Suppressor macrophage (primary cell): ENCODE data around the gene RASA3.
A peak's percentile ranks its signal among the peaks of the same experiment; 100 is the strongest.
"Not testable (repeated sequence)": the region's sequence is repeated elsewhere in the genome, so short reads cannot be mapped to it uniquely, and the experiment has no call there.

Experiments
- DNase-seq, 4 experiments: peaks; one replicate each; pipeline ENCODE4 v3.0.0-alpha.2; 2020 to 2022

The RASA3 gene

GRCh38 chr13:114079601-114080536 lies 52.6 kb downstream of the RASA3 start:
- DNase-seq = no peak

GRCh38 chr13:114078461-114079451 lies 53.7 kb downstream of the RASA3 start:
- peak; percentile 38 to 62 (median 54) for DNase-seq

- DNase-seq = no peak
Observed at GRCh38 chr13:114077933-114078325, 54.5 kb downstream of the RASA3 start.

- DNase-seq = no peak
Observed at GRCh38 chr13:114077099-114077932, 55.1 kb downstream of the RASA3 start.

- no peak for DNase-seq
Observed at GRCh38 chr13:114076329-114077090, 55.9 kb downstream of the RASA3 start.

GRCh38 chr13:114075811-114076210 lies 56.6 kb downstream of the RASA3 start:
- DNase-seq = not testable (repeated sequence)

GRCh38 chr13:114074671-114075315 lies 57.6 kb downstream of the RASA3 start:
- DNase-seq = no peak

DNA sequence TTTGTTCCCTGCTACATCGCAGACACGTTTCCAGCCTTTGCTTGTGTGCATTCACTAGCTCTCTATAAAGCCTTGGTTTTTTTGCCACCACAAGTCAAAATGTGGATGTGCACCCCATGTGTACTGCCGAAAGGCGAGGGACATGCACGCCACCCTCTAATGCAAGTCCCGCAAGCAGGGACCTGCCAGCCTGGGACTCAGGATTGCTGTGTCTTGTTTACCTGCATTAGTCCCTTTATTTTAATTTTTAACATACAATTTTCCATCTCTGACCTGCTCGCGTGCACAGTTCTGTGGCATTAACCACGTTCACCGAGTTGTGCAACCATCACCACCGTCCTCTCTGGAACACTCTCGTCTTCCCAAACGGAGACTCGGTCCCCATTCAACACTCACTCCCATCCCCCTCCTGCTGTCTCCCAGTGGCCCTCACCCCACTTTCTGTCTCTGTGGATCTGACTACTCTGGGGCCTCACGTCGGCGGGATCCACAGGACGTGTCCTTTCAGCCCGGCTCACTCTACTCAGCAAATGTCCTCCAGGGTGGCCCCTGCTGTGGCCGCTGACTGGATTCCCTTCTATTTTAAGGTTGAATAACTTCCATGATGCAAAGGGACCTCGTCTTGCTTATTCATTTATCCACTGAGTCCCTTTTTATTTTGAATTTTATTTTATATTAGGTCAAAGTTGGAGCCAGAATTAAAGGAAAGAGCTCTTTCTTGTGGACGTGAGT lies 58.4 kb downstream of the RASA3 start:
- DNase-seq = no peak

GRCh38 chr13:114072421-114072820 lies 60.0 kb downstream of the RASA3 start:
- DNase-seq = no peak

GRCh38 chr13:114071991-114072390 lies 60.4 kb downstream of the RASA3 start:
- DNase-seq = no peak

DNA sequence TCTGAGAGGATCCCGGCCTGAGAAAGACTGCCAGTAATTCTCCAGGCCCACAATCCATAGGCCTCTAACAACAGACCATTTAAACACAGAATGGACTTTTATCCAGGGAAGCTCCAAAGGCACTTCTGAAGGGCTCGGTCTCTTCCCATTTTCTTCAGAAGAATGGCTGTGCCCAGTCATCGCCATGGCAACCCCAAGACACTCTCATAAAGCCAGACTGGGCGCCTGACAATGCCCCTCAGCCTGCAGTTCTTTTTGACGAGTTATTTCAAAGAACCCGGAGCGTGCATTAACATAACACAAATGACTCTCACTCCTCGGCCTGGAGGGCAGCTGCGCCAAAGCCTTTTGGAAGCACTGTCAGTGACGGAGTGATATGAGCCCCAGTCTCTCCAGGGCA lies 61.0 kb downstream of the RASA3 start:
- peak in 2 of 4 experiments; percentile 25 to 46 for DNase-seq

DNA sequence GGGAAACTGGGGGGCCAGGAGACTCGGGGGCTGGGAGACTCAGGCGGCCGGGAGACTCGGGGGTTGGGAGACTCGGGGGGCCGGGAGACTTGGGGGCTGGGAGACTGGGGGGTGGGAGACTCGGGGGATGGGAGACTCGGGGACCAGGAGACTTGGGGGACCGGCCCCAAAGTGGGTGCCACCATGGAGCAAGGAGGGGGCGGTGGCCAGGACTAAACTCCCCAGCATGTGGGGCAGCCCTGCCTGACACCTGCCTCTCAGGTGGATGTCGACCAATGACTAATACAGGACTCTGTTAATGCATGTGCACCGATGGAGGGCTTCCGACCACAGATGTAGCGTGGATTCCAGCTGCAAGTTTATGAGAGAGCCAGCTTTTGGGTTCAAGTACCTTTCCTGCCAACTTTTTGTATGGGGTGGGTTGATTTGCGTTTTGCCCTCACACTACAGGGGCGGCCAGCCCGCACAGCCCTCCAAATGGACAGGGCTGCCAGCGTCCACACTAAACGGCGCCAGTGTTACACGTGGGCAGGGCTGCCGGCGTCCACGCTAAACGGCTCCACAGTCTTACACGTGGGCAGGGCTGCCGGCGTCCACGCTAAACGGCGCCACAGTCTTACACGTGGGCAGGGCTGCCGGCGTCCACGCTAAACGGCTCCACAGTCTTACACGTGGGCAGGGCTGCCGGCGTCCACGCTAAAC lies 62.2 kb downstream of the RASA3 start:
- DNase-seq = no peak

DNA sequence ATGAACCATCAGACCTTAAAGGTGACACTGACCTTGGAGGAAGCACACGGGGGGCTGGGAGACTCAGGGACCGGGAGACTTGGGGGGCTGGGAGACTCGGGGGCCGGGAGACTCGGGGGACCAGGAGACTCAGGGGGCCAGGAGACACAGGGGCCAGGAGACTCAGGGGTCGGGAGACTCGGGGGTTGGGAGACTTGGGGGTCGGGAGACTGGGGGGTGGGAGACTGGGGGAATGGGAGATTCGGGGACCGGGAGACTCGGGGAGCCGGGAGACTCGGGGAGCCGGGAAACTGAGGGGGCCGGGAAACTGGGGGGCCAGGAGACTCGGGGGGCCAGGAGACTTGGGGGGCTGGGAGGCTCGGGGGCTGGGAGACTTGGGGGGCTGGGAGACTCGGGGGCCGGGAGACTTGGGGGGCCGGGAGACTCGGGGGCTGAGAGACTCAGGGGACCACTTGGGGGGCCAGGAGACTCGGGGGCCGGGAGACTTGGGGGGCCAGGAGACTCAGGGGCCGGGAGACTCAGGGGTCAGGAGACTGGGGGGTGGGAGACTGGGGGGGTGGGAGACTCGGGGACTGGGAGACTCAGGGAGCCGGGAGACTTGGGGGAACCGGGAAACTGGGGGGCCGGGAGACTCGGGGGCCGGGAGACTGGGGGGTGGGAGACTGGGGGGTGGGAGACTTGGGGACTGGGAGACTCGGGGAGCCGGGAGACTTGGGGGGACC lies 62.9 kb downstream of the RASA3 start:
- no peak for DNase-seq

DNA sequence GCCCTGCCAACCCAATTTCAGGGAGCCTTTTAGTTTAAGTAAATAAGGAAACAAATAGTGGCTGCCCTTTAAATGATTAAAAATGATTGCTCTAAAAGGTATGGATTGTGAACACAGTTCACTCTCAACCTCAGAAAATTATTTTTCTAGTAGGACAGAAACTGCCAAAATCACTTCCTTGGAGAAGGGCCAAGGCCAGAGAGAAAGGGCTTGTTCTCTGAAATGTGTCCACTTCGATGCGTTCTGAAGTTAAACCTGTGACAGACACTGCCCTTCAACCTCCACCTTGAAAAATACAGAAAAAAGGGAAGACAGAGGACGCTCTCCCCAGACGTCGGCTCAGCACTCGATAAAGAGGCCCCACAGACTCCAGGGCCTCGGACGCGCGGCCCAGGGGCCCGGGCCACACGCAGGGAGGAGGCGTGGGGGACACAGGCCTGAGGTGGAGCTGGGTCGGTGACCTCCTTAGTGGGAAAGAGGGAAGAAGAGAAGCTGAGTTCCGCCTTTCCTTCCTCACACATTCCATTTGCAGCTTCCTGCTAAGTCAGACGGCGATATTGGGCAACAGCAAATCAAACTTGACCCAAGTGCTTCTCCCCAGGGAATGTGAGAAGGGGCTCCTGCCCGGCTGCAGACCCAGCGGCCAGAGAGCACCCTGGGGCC lies 63.6 kb downstream of the RASA3 start:
- peak; percentile 68 to 85 (median 80) for DNase-seq

- DNase-seq = peak; percentile 45 to 68 (median 58)
Observed at GRCh38 chr13:114067886-114068651, 64.4 kb downstream of the RASA3 start.

- DNase-seq = peak; percentile 73 to 93 (median 84)
Observed at GRCh38 chr13:114067381-114067885, 65.0 kb downstream of the RASA3 start.

DNA sequence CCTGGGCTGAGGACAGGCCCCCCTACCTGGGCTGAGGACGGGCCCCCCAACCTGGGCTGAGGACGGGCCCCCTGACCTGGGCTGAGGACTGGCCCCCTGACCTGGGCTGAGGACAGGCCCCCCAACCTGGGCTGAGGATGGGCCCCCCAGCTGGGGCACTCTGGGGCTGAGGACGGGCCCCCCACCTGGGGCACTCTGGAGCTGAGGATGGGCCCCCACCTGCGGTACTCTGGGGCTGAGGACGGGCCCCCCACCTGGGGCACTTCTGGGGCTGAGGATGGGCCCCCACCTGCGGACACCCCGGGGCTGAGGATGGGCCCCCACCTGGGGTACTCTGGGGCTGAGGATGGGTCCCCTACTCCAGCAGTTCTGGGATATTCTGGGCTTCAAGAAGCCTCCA lies 65.5 kb downstream of the RASA3 start:
- DNase-seq = no peak
